Naive thymus-derived CD8-positive, alpha-beta T cell (primary cell): ENCODE measurements around the gene TLE1. TPM values are rescaled to one million over a fixed set of nuclear protein-coding genes. Genes with fewer than 3 reads are reported as not detected.
"Not testable (repeated sequence)": the region's sequence is repeated elsewhere in the genome, so short reads cannot be mapped to it uniquely, and the experiment has no call there.

Experiments used
- ATAC-seq, 2 donors: fragments of 150-1000 bp; cut with Tn5 transposase in 1 of 2; sonication (Bioruptor Pico), chemical (Tn5 transposase) in 1 of 2; 1 replicate in 1 of 2; 2 replicates in 1 of 2; pipeline ENCODE4 v1.10.0; 2021; ENCODE audit warnings: mild to moderate bottlenecking in 2 of 2, moderate library complexity in 2 of 2
- POLR2A ChIA-PET: fragments of 350-600 bp; sonication (Branson Sonifier 250); formaldehyde crosslinking; loops from one replicate; lab custom pipeline; 2021; ENCODE audit warnings: antibody characterized with exemption; lab: Charles Lee
- DNase-seq, 10 donors: peaks; one replicate each; pipeline versions ENCODE4 v3.0.0 to v3.0.0-alpha.2; 2020 to 2022
- H3K27ac Mint-ChIP-seq, 10 donors: one replicate each; pipeline ENCODE4 v1.8.0; 2020 to 2022; ENCODE audit warnings: mild to moderate bottlenecking in 10 of 10, mixed read lengths in 10 of 10, moderate library complexity in 4 of 10, inconsistent platforms in 1 of 10
- H3K27me3 Mint-ChIP-seq, 5 donors: one replicate each; pipeline ENCODE4 v1.8.0; 2021 to 2022; ENCODE audit warnings: mixed read lengths in 5 of 5
- H3K36me3 Mint-ChIP-seq, 3 donors: one replicate each; pipeline ENCODE4 v1.8.0; 2020 to 2022; ENCODE audit warnings: mixed read lengths in 3 of 3, mild to moderate bottlenecking in 2 of 3, inconsistent platforms in 1 of 3
- H3K4me1 Mint-ChIP-seq, 4 donors: one replicate each; pipeline ENCODE4 v1.8.0; 2021 to 2022; ENCODE audit warnings: mixed read lengths in 4 of 4
- H3K4me3 Mint-ChIP-seq, 10 donors: one replicate each; pipeline ENCODE4 v1.8.0; 2020 to 2022; ENCODE audit warnings: mild to moderate bottlenecking in 10 of 10, mixed read lengths in 10 of 10, moderate library complexity in 6 of 10, inconsistent platforms in 1 of 10
- H3K9me3 Mint-ChIP-seq, 9 donors: one replicate each; pipeline ENCODE4 v1.8.0; 2020 to 2022; ENCODE audit warnings: mixed read lengths in 9 of 9, mild to moderate bottlenecking in 3 of 9, inconsistent platforms in 1 of 9, moderate library complexity in 1 of 9
- polyA plus RNA-seq, 3 donors: library from polyadenylated mRNA; unstranded; fragments of 300-500 nt; fragmentation: Illumina TruSeq; gene quantifications; one replicate each; pipeline ENCODE4 v1.2.3, GENCODE V29; 2021
- total RNA-seq, 8 experiments: library from RNA in 2 of 8; stranded (reverse) in 2 of 8; gene quantifications; one replicate each; pipeline ENCODE4 v1.2.3 and lab custom pipeline; 2021 to 2026

TLE1 gene
- total RNA-seq (1 to 10 TPM; 1.6 to 1.8 TPM), polyA plus RNA-seq (1 to 10 TPM in 2 of 3 donors, under 1 TPM in 1; 0.25 to 5.0 (median 2.8) TPM), total RNA-seq (lab: John Stamatoyannopoulos, UW) (0.67 to 2.0 (median 1.2) reads per million in 6 experiments)

DNA sequence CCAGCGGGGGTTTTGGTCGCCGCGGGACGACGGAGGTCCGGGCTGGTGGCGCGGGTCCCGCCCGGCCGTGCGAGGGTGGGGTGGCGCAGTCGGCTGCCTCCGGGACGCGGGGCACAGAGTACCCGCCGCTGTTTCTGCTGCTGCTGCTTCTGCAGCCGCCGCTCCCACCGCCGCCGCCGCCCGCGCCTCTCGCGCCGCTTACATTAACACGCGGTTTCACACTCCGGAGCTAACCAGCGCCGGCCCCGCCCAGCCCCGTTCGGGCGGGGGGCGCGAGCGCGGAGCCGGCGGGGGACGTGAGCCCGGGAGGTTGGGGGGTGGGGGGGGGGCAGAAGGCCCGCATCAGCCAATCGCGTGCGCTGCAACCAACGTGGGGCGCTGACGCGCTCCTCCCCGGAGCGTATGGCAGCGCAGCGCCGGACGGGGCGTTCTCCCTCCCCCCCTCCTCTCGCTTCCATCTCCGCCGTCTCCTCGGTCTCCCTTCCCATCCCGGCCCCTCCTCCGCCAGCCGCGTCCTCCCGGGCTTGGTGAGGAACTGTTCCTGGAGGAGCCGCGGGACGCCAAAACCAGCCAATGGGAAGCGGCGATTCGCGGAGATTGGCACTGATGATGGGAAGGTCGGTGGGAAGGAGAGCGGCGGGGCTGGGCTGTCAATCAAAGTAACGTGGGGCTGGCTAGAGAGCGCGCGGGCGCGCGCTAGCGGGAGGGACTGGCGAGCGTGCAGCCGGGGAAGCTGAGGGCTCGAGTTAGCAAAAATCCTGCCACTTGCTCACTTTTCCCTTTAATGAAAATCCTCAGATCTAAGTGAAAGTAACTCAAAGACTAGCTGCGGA lies at the start of gene TLE1:
TLE1 (minus strand) TSS at position 205 of the 833 bp plus-strand sequence. CDS start 1,307 bp downstream, outside the sequence.
- Mint-ChIP-seq H3K27ac (peak within 1 kb of the TSS in 9 of 10 donors; percentile 66 to 98 (median 84)), H3K36me3 (no peaks in the 10 kb centered on the region), H3K9me3 (peaks cover 0 to 2% (median 0%) of the 10 kb centered on the region in 9 donors), H3K4me1 (peaks cover 11 to 23% (median 15%) of the 10 kb centered on the region in 4 donors), H3K27me3 (peaks cover 2 to 11% (median 9%) of the 10 kb centered on the region in 5 donors), H3K4me3 (peak within 1 kb of the TSS; percentile 86 to 97 (median 94))
- peak; percentile 74 to 90 (median 79) for DNase-seq
- POLR2A ChIA-PET = no interaction called here
- peak; percentile 79 to 82 for ATAC-seq

GRCh38 chr9:81737871-81738507 lies 48.6 kb upstream of the TLE1 start:
- Mint-ChIP-seq H3K36me3 (peaks cover 0 to 18% (median 0%) of the 10 kb centered on the region in 3 donors), H3K27ac (no peak overlapping the region), H3K4me3 (no peak overlapping the region), H3K4me1 (peaks cover 0 to 4% (median 0%) of the 10 kb centered on the region in 4 donors), H3K27me3 (peaks cover 0 to 24% (median 2%) of the 10 kb centered on the region in 5 donors), H3K9me3 (peaks cover 0 to 25% (median 11%) of the 10 kb centered on the region in 9 donors)
- POLR2A ChIA-PET = no interaction called here
- no peak for ATAC-seq
- DNase-seq = no peak

- DNase-seq, POLR2A ChIA-PET, H3K4me3 Mint-ChIP-seq, ATAC-seq, H3K27ac Mint-ChIP-seq, H3K36me3 Mint-ChIP-seq, H3K27me3 Mint-ChIP-seq, H3K9me3 Mint-ChIP-seq: not testable (repeated sequence)
- peaks cover 0 to 11% (median 1%) of the 10 kb centered on the region in 4 donors for H3K4me1 Mint-ChIP-seq
Measured at GRCh38 chr9:81730498-81730897, 41.2 kb upstream of the TLE1 start.

DNA sequence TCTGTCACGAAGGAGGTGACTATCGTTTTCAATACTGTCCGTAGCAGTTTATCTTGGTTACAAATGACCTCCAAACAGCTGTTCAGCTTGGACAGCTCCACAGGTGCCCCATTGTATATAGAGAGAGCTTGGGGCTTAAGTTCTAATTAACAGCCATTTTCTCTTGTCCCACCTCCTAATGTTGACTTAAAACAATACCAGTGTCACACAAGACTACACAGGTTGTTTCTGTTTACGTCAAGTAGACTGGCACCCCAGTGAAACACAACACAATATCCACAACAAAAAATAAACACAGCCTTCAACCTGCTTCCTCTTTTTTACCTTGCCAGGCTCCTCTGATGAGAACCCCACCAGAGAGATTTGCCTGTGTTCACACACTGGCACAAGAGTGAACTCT lies 39.8 kb upstream of the TLE1 start:
- Mint-ChIP-seq H3K36me3 (no peaks in the 10 kb centered on the region), H3K4me3 (peak overlapping the region in 1 of 10 donors; percentile 45), H3K27me3 (no peaks in the 10 kb centered on the region), H3K9me3 (peaks cover 0 to 3% (median 0%) of the 10 kb centered on the region in 9 donors), H3K4me1 (peaks cover 0 to 11% (median 1%) of the 10 kb centered on the region in 4 donors), H3K27ac (no peak overlapping the region)
- DNase-seq (no peak), ATAC-seq (no peak)
- POLR2A ChIA-PET = no interaction called here

GRCh38 chr9:81724242-81724889 lies 35.0 kb upstream of the TLE1 start:
- H3K36me3 Mint-ChIP-seq = no peaks in the 10 kb centered on the region
- DNase-seq (no peak), ATAC-seq (no peak)
- POLR2A ChIA-PET = no interaction called here
- H3K27ac Mint-ChIP-seq = no peak overlapping the region
- H3K9me3 Mint-ChIP-seq = peaks cover 0 to 1% (median 0%) of the 10 kb centered on the region in 9 donors
- no peak overlapping the region for H3K4me3 Mint-ChIP-seq
- peaks cover 0 to 7% (median 1%) of the 10 kb centered on the region in 4 donors for H3K4me1 Mint-ChIP-seq
- peaks cover 0 to 2% (median 0%) of the 10 kb centered on the region in 5 donors for H3K27me3 Mint-ChIP-seq

- H3K4me1 Mint-ChIP-seq = peaks cover 0 to 2% (median 0%) of the 10 kb centered on the region in 4 donors
- DNase-seq (no peak), ATAC-seq (no peak)
- H3K9me3 Mint-ChIP-seq = peaks cover 0 to 3% (median 0%) of the 10 kb centered on the region in 9 donors
- no peak overlapping the region for H3K27ac Mint-ChIP-seq
- POLR2A ChIA-PET = no interaction called here
- no peak overlapping the region for H3K4me3 Mint-ChIP-seq
- peaks cover 0 to 4% (median 0%) of the 10 kb centered on the region in 5 donors for H3K27me3 Mint-ChIP-seq
- H3K36me3 Mint-ChIP-seq = no peaks in the 10 kb centered on the region
Measured at GRCh38 chr9:81722277-81722676, 32.9 kb upstream of the TLE1 start.

DNA sequence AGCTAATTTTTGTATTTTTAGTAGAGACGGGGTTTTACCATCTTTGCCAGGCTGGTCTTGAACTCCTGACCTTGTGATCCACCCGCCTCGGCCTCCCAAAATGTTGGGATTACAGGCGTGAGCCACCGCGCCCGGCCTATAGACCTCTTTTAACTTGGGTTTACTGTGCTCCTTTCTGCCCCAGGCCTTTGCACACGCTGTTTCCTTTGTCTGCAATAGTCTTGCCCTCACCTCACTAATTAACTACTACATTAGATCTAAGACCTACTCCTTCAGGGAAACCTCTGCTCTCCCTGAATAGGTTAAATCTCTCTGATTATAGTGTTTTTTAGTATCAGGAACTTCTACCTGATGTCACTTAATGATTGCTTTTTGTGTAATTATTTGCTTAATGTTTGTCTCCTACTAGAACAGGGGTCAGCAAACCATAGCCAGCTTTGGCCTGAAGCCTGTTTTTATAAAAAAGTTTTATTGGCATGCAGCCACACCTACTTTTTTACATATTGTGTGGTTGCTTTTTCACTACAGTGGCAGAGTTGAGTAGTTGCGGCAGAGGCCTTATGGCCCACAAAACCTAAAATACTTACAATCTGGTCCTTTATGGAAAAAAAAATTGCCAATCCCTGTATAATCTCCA lies 31.2 kb upstream of the TLE1 start:
- Mint-ChIP-seq H3K36me3 (no peaks in the 10 kb centered on the region), H3K4me1 (peaks cover 0 to 2% (median 0%) of the 10 kb centered on the region in 4 donors), H3K4me3 (no peak overlapping the region), H3K27ac (no peak overlapping the region), H3K27me3 (peaks cover 0 to 4% (median 0%) of the 10 kb centered on the region in 5 donors), H3K9me3 (peaks cover 0 to 3% (median 0%) of the 10 kb centered on the region in 9 donors)
- DNase-seq (no peak), ATAC-seq (no peak)
- POLR2A ChIA-PET = no interaction called here

DNA sequence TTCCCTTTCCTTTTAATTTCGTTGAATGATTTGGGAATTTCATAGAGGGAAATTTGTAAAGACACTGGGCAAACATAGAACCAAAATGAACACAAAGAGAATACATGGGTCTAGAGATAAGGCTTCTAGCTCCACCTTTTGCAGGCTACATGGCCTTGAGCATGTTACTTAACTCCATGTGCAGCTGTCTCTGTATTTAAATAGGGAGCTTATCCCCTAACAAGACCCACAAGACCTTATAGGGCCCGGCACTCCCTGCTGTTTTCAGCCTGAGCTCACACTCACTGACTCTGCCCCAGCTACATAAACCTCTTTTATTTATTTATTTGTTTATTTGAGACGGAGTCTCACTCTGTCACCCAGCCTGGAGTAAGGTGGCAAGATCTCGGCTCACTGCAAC lies 30.6 kb upstream of the TLE1 start:
- Mint-ChIP-seq H3K9me3 (peaks cover 0 to 3% (median 0%) of the 10 kb centered on the region in 9 donors), H3K27ac (no peak overlapping the region), H3K36me3 (no peaks in the 10 kb centered on the region), H3K27me3 (peaks cover 0 to 4% (median 0%) of the 10 kb centered on the region in 5 donors), H3K4me1 (peaks cover 0 to 2% (median 0%) of the 10 kb centered on the region in 4 donors), H3K4me3 (no peak overlapping the region)
- no peak for ATAC-seq
- POLR2A ChIA-PET = no interaction called here
- DNase-seq = no peak

DNA sequence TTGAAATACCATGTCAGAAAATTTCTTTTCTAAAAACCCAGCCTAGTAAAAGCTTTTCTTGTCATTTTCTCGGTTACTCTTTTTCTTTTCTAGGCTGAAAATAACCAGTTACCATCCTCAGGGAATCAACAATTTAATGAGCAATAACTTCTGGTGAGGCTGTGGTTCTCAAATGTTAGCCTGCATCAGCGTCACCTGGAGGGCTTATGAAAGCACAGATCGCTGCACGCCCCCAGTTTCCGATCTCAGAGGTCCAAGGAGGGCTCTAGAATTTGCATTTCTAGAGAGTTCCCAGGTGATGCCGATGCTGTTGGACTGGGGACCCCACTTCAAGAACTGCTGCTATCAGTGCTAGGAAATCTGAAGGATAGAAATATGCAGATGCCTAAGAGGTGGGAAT lies 28.9 kb upstream of the TLE1 start:
- ATAC-seq (no peak), DNase-seq (no peak)
- Mint-ChIP-seq H3K27ac (no peak overlapping the region), H3K9me3 (peaks cover 0 to 3% (median 0%) of the 10 kb centered on the region in 9 donors), H3K4me3 (no peak overlapping the region), H3K27me3 (peaks cover 0 to 4% (median 0%) of the 10 kb centered on the region in 5 donors), H3K4me1 (peaks cover 0 to 2% (median 0%) of the 10 kb centered on the region in 4 donors), H3K36me3 (no peaks in the 10 kb centered on the region)
- POLR2A ChIA-PET = no interaction called here

DNA sequence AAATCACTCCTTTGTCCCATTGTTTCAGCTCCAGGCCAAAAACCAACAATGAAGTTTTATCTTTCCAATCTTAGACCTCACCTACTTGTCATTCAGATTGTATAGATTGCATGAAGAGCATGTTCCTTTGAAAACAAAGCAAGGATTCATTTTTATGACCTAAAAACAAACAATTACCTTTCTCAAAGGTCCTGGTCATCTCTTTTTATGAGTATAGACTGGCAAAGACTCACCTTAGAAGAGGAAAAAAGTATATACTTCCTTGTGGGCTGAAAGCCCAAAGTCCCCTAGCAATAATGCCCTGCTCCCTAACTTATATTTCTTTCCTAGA lies 28.4 kb upstream of the TLE1 start:
- DNase-seq = no peak
- no peak overlapping the region for H3K4me3 Mint-ChIP-seq
- peaks cover 0 to 2% (median 0%) of the 10 kb centered on the region in 4 donors for H3K4me1 Mint-ChIP-seq
- no peak overlapping the region for H3K27ac Mint-ChIP-seq
- no peak for ATAC-seq
- H3K36me3 Mint-ChIP-seq = no peaks in the 10 kb centered on the region
- peaks cover 0 to 3% (median 0%) of the 10 kb centered on the region in 9 donors for H3K9me3 Mint-ChIP-seq
- POLR2A ChIA-PET = no interaction called here
- peaks cover 0 to 6% (median 0%) of the 10 kb centered on the region in 5 donors for H3K27me3 Mint-ChIP-seq

GRCh38 chr9:81717061-81717746 lies 27.9 kb upstream of the TLE1 start:
- Mint-ChIP-seq H3K36me3 (no peaks in the 10 kb centered on the region), H3K4me3 (no peak overlapping the region), H3K27ac (no peak overlapping the region), H3K4me1 (peaks cover 0 to 2% (median 0%) of the 10 kb centered on the region in 4 donors), H3K27me3 (peaks cover 0 to 6% (median 0%) of the 10 kb centered on the region in 5 donors), H3K9me3 (peaks cover 0 to 3% (median 0%) of the 10 kb centered on the region in 9 donors)
- no peak for ATAC-seq
- POLR2A ChIA-PET = no interaction called here
- no peak for DNase-seq

GRCh38 chr9:81716409-81716808 lies 27.1 kb upstream of the TLE1 start:
- ATAC-seq = no peak
- H3K27me3 Mint-ChIP-seq = peaks cover 0 to 6% (median 0%) of the 10 kb centered on the region in 5 donors
- no peaks in the 10 kb centered on the region for H3K36me3 Mint-ChIP-seq
- H3K27ac Mint-ChIP-seq = no peak overlapping the region
- DNase-seq = no peak
- POLR2A ChIA-PET = no interaction called here
- no peak overlapping the region for H3K4me3 Mint-ChIP-seq
- peaks cover 0 to 5% (median 0%) of the 10 kb centered on the region in 9 donors for H3K9me3 Mint-ChIP-seq
- no peaks in the 10 kb centered on the region for H3K4me1 Mint-ChIP-seq
